KMS-11 (cell line): ENCODE results near the gene GNB1L.

Experiments used
- H2AFZ ChIP-seq: fragments of 200-600 bp; sonication (generic); 2 replicates; pipeline ENCODE4 v1.6.1; 2016; ENCODE audit warnings: antibody characterized with exemption, mixed run types, low read depth
- H3K27ac ChIP-seq: fragments of 200-600 bp; sonication (generic); 2 replicates; pipeline ENCODE4 v1.6.1; 2016; ENCODE audit warnings: mild to moderate bottlenecking, mixed run types
- H3K27me3 ChIP-seq: fragments of 200-600 bp; sonication (generic); 2 replicates; pipeline ENCODE4 v1.6.1; 2017; ENCODE audit warnings: mild to moderate bottlenecking, low read depth, mixed run types, moderate library complexity; ENCODE audit not compliant: insufficient read depth
- H3K36me3 ChIP-seq: fragments of 200-600 bp; sonication (generic); 2 replicates; pipeline ENCODE4 v1.6.1; 2017; ENCODE audit warnings: mild to moderate bottlenecking, mixed run types; ENCODE audit not compliant: insufficient read depth
- H3K4me1 ChIP-seq: fragments of 200-600 bp; sonication (generic); 2 replicates; pipeline ENCODE4 v1.6.1; 2016; ENCODE audit warnings: mild to moderate bottlenecking, low read depth, mixed run types; ENCODE audit not compliant: poor library complexity, severe bottlenecking
- H3K4me2 ChIP-seq: fragments of 200-600 bp; sonication (generic); 2 replicates; pipeline ENCODE4 v1.7.0; 2016; ENCODE audit warnings: mild to moderate bottlenecking, mixed run types
- H3K4me3 ChIP-seq: fragments of 200-600 bp; sonication (generic); IDR thresholded peaks from 2 replicates; pipeline ENCODE4 v1.6.1; 2017; ENCODE audit warnings: low read depth, low read length, mixed read lengths; ENCODE audit not compliant: insufficient read depth
- H3K79me2 ChIP-seq: fragments of 200-600 bp; sonication (generic); 2 replicates; pipeline ENCODE4 v1.6.1; 2016; ENCODE audit warnings: low read depth, mixed run types; ENCODE audit not compliant: insufficient read depth
- H3K9ac ChIP-seq: fragments of 200-600 bp; sonication (generic); 2 replicates; pipeline ENCODE4 v1.6.1; 2016; ENCODE audit warnings: mild to moderate bottlenecking, mixed run types
- H4K20me1 ChIP-seq: fragments of 200-600 bp; sonication (generic); 2 replicates; pipeline ENCODE4 v1.6.1; 2016; ENCODE audit warnings: mild to moderate bottlenecking, mixed run types; ENCODE audit not compliant: insufficient read depth
- TF ChIP-seq, protein P1 (sequence below): fragments of 200-600 bp; sonication (generic); conservative IDR thresholded peaks from 2 replicates; pipeline ENCODE4 v1.6.1; 2017; ENCODE audit warnings: low read depth, mild to moderate bottlenecking, antibody characterized with exemption, low read length, moderate library complexity, mixed read lengths

The GNB1L gene

DNA sequence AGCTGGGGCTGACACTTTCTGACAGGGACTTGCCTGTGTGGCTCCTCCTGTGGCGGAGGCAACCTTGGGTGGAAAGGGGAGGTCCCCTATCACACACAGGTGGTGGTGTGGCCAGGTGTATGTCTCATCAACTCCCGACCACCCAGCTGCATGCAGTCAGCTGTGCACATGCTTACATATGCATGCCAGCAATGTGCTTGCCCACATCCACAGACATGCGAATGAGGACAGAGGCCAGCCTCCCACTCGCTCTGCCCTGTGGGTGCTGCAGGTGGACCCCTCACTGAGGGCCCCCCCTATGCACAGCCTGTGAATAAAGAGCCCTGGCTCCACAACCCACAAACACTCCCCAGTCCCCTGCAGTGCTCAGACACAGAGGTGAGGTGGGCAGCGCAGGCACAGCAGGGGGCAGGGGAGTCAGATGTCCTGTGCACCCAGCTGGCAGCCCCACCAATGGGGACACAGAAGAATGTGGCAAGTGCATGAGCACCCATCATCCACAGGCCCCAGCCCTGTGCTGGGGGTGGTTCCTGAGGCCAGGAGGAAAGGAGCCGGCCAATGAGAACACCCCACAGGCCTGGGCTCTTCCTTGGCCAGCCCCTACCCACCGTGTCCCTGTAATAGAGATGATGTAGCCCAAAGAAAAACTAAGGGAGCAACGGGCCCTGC is 9.5 kb downstream of the GNB1L start:
- Histone ChIP-seq H3K79me2 (no peaks in the 10 kb centered on the region), H2AFZ (no peak overlapping the region), H3K9ac (no peak overlapping the region), H3K4me2 (no peak overlapping the region), H3K36me3 (no peaks in the 10 kb centered on the region), H3K4me3 (no peak overlapping the region), H3K27ac (no peak overlapping the region), H3K4me1 (peaks cover 26% of the 10 kb centered on the region), H3K27me3 (no peaks in the 10 kb centered on the region), H4K20me1 (no peaks in the 10 kb centered on the region)
- TF ChIP-seq, protein P1, sequence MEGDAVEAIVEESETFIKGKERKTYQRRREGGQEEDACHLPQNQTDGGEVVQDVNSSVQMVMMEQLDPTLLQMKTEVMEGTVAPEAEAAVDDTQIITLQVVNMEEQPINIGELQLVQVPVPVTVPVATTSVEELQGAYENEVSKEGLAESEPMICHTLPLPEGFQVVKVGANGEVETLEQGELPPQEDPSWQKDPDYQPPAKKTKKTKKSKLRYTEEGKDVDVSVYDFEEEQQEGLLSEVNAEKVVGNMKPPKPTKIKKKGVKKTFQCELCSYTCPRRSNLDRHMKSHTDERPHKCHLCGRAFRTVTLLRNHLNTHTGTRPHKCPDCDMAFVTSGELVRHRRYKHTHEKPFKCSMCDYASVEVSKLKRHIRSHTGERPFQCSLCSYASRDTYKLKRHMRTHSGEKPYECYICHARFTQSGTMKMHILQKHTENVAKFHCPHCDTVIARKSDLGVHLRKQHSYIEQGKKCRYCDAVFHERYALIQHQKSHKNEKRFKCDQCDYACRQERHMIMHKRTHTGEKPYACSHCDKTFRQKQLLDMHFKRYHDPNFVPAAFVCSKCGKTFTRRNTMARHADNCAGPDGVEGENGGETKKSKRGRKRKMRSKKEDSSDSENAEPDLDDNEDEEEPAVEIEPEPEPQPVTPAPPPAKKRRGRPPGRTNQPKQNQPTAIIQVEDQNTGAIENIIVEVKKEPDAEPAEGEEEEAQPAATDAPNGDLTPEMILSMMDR = no peak

DNA sequence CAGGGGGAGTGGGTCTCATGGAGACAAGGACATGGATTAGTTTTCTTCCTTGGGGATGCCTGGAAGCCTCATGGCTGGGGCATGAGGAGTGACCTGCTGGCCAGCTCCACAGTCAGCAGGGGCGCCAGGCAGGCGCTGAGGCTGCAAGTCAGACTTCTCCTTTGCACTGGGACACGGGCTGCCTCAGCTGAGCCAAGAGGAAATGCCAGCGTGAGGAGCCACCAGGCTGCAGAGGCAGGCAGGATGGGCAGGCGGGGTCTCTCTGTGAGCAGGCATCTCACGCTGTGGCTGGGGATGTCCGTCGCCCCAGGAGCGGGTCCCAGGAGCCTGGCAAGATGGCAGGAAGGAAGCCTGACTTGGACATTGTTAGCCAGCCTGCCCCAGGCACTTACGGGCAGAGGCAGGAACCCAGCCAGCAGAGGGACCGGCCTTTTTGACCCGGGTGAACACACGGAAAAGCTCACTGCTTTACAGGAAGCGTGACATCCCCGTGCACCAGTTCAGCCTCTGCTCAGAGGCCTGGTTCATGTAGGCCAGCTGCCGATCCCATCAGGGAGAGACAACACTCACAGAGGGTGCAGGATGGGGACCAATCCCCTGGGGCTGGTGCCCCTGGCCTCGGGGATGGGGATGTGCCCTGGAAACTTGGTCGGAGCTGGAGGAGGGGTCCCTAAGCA is 10.2 kb downstream of the GNB1L start:
- Histone ChIP-seq H3K27ac (no peak overlapping the region), H3K9ac (no peak overlapping the region), H3K4me3 (no peak overlapping the region), H3K4me1 (peaks cover 19% of the 10 kb centered on the region), H3K36me3 (no peaks in the 10 kb centered on the region), H3K79me2 (no peaks in the 10 kb centered on the region), H4K20me1 (no peaks in the 10 kb centered on the region), H3K27me3 (no peaks in the 10 kb centered on the region), H2AFZ (no peak overlapping the region), H3K4me2 (no peak overlapping the region)
- TF ChIP-seq, protein P1 = no peak

DNA sequence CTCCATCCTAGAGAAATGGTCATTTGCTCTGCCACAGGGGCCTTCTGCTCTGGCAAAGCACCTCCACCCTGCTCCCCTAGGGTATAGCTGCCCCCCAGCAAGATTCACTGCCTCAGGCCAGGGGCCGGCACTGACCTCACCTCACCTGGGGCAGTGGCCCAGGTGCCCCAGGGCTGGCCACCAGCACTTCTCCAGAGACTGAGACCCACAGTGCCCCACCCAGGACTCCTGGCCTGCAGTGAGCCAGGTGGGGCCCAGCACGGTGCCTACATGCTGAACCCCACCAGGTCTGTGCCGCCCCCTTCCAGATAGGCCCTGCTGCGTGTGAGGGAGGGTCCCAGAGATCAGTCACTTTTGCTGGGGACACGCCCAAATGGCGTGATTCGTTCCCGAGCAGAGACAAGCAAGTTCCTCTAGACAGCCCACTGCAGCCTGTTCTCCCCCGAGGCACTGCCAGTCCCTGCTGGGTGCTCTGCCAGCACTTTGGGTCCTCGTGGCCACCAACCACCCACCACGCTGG is 10.8 kb downstream of the GNB1L start:
- Histone ChIP-seq H3K4me1 (peaks cover 13% of the 10 kb centered on the region), H3K79me2 (no peaks in the 10 kb centered on the region), H3K36me3 (no peaks in the 10 kb centered on the region), H3K4me2 (no peak overlapping the region), H3K4me3 (no peak overlapping the region), H3K27ac (no peak overlapping the region), H3K9ac (no peak overlapping the region), H3K27me3 (no peaks in the 10 kb centered on the region), H4K20me1 (no peaks in the 10 kb centered on the region), H2AFZ (no peak overlapping the region)
- TF ChIP-seq, protein P1 = no peak

DNA sequence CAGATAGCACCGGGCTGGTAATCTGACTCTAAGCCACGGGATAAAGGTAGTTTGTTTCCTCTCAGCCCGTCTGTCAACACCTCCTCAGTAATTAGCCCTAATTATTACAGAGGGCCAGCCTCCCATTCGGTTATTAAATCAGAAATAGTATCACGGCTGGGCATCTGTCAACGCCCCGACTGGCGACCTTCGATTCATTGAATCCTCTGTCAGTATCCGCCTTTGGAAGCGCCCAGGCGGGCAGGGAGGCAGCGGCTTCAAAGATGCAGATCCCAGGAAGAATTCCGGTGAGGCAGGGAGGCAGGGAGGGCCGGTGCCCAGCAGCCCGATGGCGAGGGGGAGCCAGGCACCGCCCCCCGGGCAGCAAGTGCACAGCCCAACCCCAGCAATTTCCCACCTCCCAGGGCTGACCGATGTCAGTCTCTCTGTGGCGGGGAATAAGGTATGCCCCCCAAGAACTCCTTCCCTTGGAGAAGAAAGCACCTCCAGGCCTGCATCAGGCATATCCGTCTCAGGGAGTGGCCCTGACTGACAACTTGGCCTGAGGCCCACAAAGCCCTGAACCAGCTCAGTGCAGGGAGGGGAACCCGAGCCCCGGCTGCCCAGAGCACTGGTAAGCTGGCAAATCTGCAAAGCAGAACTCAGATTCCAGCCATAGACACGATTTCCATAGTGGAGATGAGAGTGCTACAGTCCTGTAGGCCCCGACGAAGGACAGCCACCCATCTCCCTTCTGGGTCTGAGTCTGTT is 11.4 kb downstream of the GNB1L start:
- no peak overlapping the region for H3K27ac ChIP-seq
- H2AFZ ChIP-seq = no peak overlapping the region
- H4K20me1 ChIP-seq = no peaks in the 10 kb centered on the region
- H3K4me1 ChIP-seq = peaks cover 7% of the 10 kb centered on the region
- H3K9ac ChIP-seq = no peak overlapping the region
- no peaks in the 10 kb centered on the region for H3K27me3 ChIP-seq
- TF ChIP-seq, protein P1 = no peak
- H3K4me3 ChIP-seq = no peak overlapping the region
- no peak overlapping the region for H3K4me2 ChIP-seq
- no peaks in the 10 kb centered on the region for H3K79me2 ChIP-seq
- H3K36me3 ChIP-seq = no peaks in the 10 kb centered on the region
